ENCODE data around the gene B4GALT3. TPM values are rescaled to one million over a fixed set of nuclear protein-coding genes. Genes with fewer than 3 reads are reported as not detected.

B4GALT3 gene
- total and polyA plus RNA-seq, 2 of the 8 experiments (the other 6 are each of a cell fraction or from before 2014, with no cell fraction given), result 42.3 to 43.0 TPM

DNA sequence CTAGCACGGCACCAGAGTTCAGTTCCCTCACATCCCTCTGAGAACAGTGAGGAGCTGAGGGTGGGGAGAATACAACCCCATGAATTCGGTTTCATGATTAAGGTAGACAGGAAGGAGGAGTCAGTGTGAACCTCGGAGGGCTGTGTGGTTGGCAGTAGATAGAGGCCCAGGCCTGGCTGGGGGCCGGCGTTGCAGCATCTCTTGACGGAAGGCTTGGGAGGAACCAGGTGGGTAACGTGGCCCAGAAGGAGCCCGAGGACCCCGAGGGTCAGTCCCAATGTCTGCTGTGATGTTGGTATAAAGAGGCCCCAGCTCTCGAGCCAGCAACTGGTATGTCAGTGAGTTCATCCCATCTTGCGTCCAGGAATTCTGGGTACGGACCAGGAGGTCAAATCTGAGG, 5.6 kb downstream of the B4GALT3 start:
- no peak overlapping the region for H4K91ac ChIP-seq (replicated peaks; ENCODE audit: insufficient read length, low read length)
- H2BK15ac ChIP-seq (ENCODE audit: low read length), result no peak overlapping the region
- H3K23ac ChIP-seq (ENCODE audit: insufficient read length), result no peak overlapping the region
- WGBS, 2 experiments (ENCODE audit: extremely low coverage in 1 of 2, insufficient coverage in 1 of 2, insufficient read length in 1 of 2, insufficient replicate concordance in 2 of 2, low coverage in 1 of 2, low lambda C conversion rate in 2 of 2, missing lambda C conversion rate in 1 of 2), result 93% methylated on average over 12 of the region's 12 CpGs; no CpG with 5 or more reads in 1 of the 2 experiments
- POLR2A ChIA-PET (ENCODE audit: partially characterized antibody), result interaction anchor here (1.0 to 1.8 kb wide), 3 partner anchors 13 to 31 kb away, joined by 3 to 7 read pairs (median 4); partner anchors contain the start of genes NDUFS2 and UFC1
- H3K27ac ChIP-seq (ENCODE audit: low read depth, low read length), result no peak overlapping the region
- H2BK20ac ChIP-seq (ENCODE audit: low read length), result no peak overlapping the region
- H2AFZ ChIP-seq (ENCODE audit: low read length), result no peak overlapping the region
- no peaks in the 10 kb centered on the region for H3K9me3 ChIP-seq (ENCODE audit: insufficient read depth in 2 of 2, low read depth in 1 of 2, low read length in 1 of 2)
- H3K27me3 ChIP-seq (replicated peaks in 1 of 4; ENCODE audit: control insufficient read depth in 3 of 4, extremely low read depth in 1 of 4, insufficient read depth in 3 of 4, low read length in 3 of 4), result no peaks in the 10 kb centered on the region
- no peak overlapping the region for H3K18ac ChIP-seq (ENCODE audit: extremely low read depth, low read length)
- CTCF ChIA-PET (ENCODE audit: partially characterized antibody), result interaction anchor here (0.8 to 2.5 kb wide), 12 partner anchors 10 to 74 kb away, joined by 3 to 10 read pairs (median 3); partner anchors contain the start of genes ADAMTS4 and TOMM40L
- no peak overlapping the region for H3K14ac ChIP-seq (ENCODE audit: insufficient read length)
- H2AK5ac ChIP-seq (ENCODE audit: low read depth, low read length), result no peak overlapping the region
- H3K4me1 ChIP-seq (replicated peaks in 1 of 4; ENCODE audit: control insufficient read depth in 3 of 4, insufficient read depth in 4 of 4, low read length in 3 of 4), result peaks cover 0 to 7% (median 2%) of the 10 kb centered on the region in 4 experiments; a peak in 3 of 7 replicates
- H3K9ac ChIP-seq (replicated peaks in 1 of 4; ENCODE audit: extremely low read depth in 1 of 4, low read depth in 3 of 4, low read length in 3 of 4), result no peak overlapping the region
- no peak overlapping the region for H3K56ac ChIP-seq (replicated peaks; ENCODE audit: insufficient read length, low read depth, low read length)
- no peak overlapping the region for H2BK12ac ChIP-seq (ENCODE audit: low read depth, low read length)
- H3K79me1 ChIP-seq (ENCODE audit: low read depth, low read length), result peaks cover 4% of the 10 kb centered on the region
- H3K4me3 ChIP-seq (ENCODE audit: extremely low read depth in 1 of 4, insufficient read depth in 2 of 4, low read depth in 3 of 4, low read length in 4 of 4), result no peak overlapping the region
- no peak overlapping the region for H4K8ac ChIP-seq (ENCODE audit: extremely low read depth, insufficient read depth, low read length)
- H2BK5ac ChIP-seq (ENCODE audit: low read depth, low read length), result no peak overlapping the region
- no peak overlapping the region for H4K5ac ChIP-seq (ENCODE audit: insufficient read length, low read depth, low read length)
- H2BK120ac ChIP-seq (replicated peaks; ENCODE audit: low read depth, low read length), result no peak overlapping the region
- H3K4ac ChIP-seq (replicated peaks; ENCODE audit: insufficient read length, low read depth, low read length), result no peak overlapping the region
- H4K20me1 ChIP-seq (replicated peaks in 1 of 2; ENCODE audit: control insufficient read depth in 1 of 2, insufficient read depth in 2 of 2, low read length in 2 of 2), result peaks cover 0 to 5% of the 10 kb centered on the region in 2 experiments
- H3K23me2 ChIP-seq (ENCODE audit: low read depth, low read length), result peaks cover 3% of the 10 kb centered on the region; the same call in 1 of the 2 replicates
- peaks cover 0 to 3% of the 10 kb centered on the region in 2 experiments; a peak in 1 of 4 replicates for H3K79me2 ChIP-seq (ENCODE audit: control insufficient read depth in 1 of 2, insufficient read depth in 2 of 2, low read length in 2 of 2)
- FAIRE-seq (no peak), DNase-seq (ENCODE audit: low read depth in 1 of 2, low spot score in 2 of 2) (no peak)
- H3K4me2 ChIP-seq (ENCODE audit: insufficient read depth in 1 of 2, low read depth in 2 of 2, low read length in 2 of 2), result no peak overlapping the region
- H3K36me3 ChIP-seq (ENCODE audit: control insufficient read depth in 2 of 4, insufficient read depth in 4 of 4, low read length in 3 of 4), result peaks cover 13 to 43% (median 35%) of the 10 kb centered on the region in 4 experiments
- no peak for TF ChIP-seq RXRA (IDR thresholded peaks at IDR 0.05; ENCODE audit: insufficient read depth, low read depth, low read length)
- TF ChIP-seq NANOG (IDR thresholded peaks at IDR 0.05; ENCODE audit: insufficient read depth, low read depth, low read length, poor library complexity, severe bottlenecking), result no peak
- no peak for TF ChIP-seq CEBPB (IDR thresholded peaks at IDR 0.05; ENCODE audit: low read depth, low read length)
- no peak for TF ChIP-seq CHD1 (IDR thresholded peaks at IDR 0.05; ENCODE audit: low read depth, low read length)
- TF ChIP-seq, protein P1, sequence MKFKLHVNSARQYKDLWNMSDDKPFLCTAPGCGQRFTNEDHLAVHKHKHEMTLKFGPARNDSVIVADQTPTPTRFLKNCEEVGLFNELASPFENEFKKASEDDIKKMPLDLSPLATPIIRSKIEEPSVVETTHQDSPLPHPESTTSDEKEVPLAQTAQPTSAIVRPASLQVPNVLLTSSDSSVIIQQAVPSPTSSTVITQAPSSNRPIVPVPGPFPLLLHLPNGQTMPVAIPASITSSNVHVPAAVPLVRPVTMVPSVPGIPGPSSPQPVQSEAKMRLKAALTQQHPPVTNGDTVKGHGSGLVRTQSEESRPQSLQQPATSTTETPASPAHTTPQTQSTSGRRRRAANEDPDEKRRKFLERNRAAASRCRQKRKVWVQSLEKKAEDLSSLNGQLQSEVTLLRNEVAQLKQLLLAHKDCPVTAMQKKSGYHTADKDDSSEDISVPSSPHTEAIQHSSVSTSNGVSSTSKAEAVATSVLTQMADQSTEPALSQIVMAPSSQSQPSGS (IDR thresholded peaks at IDR 0.05; ENCODE audit: low read length), result no peak
- TF ChIP-seq CBX5 (IDR thresholded peaks at IDR 0.05; ENCODE audit: low read depth, low read length), result no peak
- TF ChIP-seq, protein P2, sequence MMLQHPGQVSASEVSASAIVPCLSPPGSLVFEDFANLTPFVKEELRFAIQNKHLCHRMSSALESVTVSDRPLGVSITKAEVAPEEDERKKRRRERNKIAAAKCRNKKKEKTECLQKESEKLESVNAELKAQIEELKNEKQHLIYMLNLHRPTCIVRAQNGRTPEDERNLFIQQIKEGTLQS (IDR thresholded peaks at IDR 0.05; ENCODE audit: insufficient read depth, low read depth, low read length), result no peak

All from H1 (cell line).